Psoas muscle (tissue), 8 donors: ENCODE results near the gene AHCTF1. TPM values are rescaled to one million over a fixed set of nuclear protein-coding genes. Genes with fewer than 3 reads are reported as not detected.
A peak's percentile ranks its signal among the peaks of the same experiment; 100 is the strongest.

ENCODE experiments used
- ATAC-seq, 4 donors: fragments of 200-7000 bp; cut with Tn5 transposase; one replicate each; pipeline ENCODE4 v1.9.1; 2020; ENCODE audit warnings: moderate library complexity in 3 of 4, mild to moderate bottlenecking in 2 of 4
- DNase-seq, 2 donors: peaks; one replicate each; pipeline ENCODE4 v3.0.0-alpha.2; 2020
- H3K27ac ChIP-seq: fragments of 200-600 bp; one replicate; pipeline ENCODE4 v1.8.0; 2022
- H3K27me3 ChIP-seq, 3 donors: fragments of 200-600 bp in 1 of 3; one replicate each; pipeline versions ENCODE4 v1.6.1 to v1.8.0; 2013 to 2022; ENCODE audit warnings: low read length in 2 of 3, mild to moderate bottlenecking in 2 of 3, moderate library complexity in 1 of 3; ENCODE audit not compliant: insufficient read depth in 3 of 3
- H3K36me3 ChIP-seq, 2 donors: fragments of 200-600 bp in 1 of 2; one replicate each; pipeline versions ENCODE4 v1.6.1 to v1.8.0; 2013 to 2022; ENCODE audit warnings: low read depth in 1 of 2, mild to moderate bottlenecking in 1 of 2, moderate library complexity in 1 of 2; ENCODE audit not compliant: insufficient read depth in 1 of 2
- H3K4me1 ChIP-seq: fragments of 200-600 bp; one replicate; pipeline ENCODE4 v1.8.0; 2022
- H3K4me3 ChIP-seq: fragments of 200-600 bp; one replicate; pipeline ENCODE4 v1.8.0; 2022; ENCODE audit warnings: mild to moderate bottlenecking
- H3K9me3 ChIP-seq: fragments of 200-600 bp; one replicate; pipeline ENCODE4 v1.8.0; 2022
- CTCF ChIP-seq: fragments of 200-600 bp; IDR thresholded peaks from one replicate; pipeline ENCODE4 v1.8.0; 2022; ENCODE audit warnings: antibody characterized with exemption
- WGBS, 3 donors: extraction: QIAGEN DNeasy Blood & Tissue Kit; methylation state at CpG; one replicate each; pipeline versions ENCODE4 v1.1.6 to v1.1.7; 2013; 5-methylcytosine and 5-hydroxymethylcytosine counted together
- intact Hi-C, 2 donors: fragments of 100-400 bp; cut with DNase I; formaldehyde crosslinking; loops; one replicate each; pipeline versions ENCODE4 v1.11.0 to v1.14.2; 2022
- polyA plus RNA-seq, 3 donors: library from polyadenylated mRNA; stranded (reverse); fragments of 200-250 nt; gene quantifications; one replicate each; pipeline ENCODE4 v1.2.3, GENCODE V29; 2013
- total RNA-seq, 4 donors: library from RNA; stranded (reverse); fragmentation: NEBNext Ultra II Directional in 2 of 4; extraction: Animal tissue kit (Norgen Biotek cat#: 25700) in 2 of 4; gene quantifications; one replicate each; pipeline versions ENCODE4 v1.2.1 to v1.2.4, GENCODE V29; 2021 to 2023
- donor health status: healthy with polysubstance abuse.
- donor health status: DM: no; HTN: no; CAD: no; lungs with moderate emphysema.
- donor health status: Bipolar disorder and iron deficiency.
- donor health status: healthy.
- donor health status: DM: yes; HTN: yes; CAD: no.
- donor health status: DM: no; HTN: no; CAD: no.
- donor health status: DM: no; HTN: no; CAD: no.
- donor health status: DM: yes; HTN: yes; CAD: no.

The AHCTF1 gene
- total and polyA plus RNA-seq, 7 donors = 9.0 to 29.6 (median 19.1) TPM

GRCh38 chr1:246946366-246946765 is 14.6 kb upstream of the AHCTF1 start:
- H3K27ac ChIP-seq = no peak overlapping the region
- no peaks in the 10 kb centered on the region for H3K4me1 ChIP-seq
- no peak overlapping the region for H3K4me3 ChIP-seq
- no peak for ATAC-seq
- no peak for DNase-seq
- H3K36me3 ChIP-seq = no peaks in the 10 kb centered on the region
- no peaks in the 10 kb centered on the region for H3K9me3 ChIP-seq
- intact Hi-C loops = no loop called here
- no peak for TF ChIP-seq CTCF
- WGBS, 3 donors = 73 to 87% (median 75%) methylated on average over 6 of the region's 6 CpGs
- H3K27me3 ChIP-seq = no peaks in the 10 kb centered on the region

DNA sequence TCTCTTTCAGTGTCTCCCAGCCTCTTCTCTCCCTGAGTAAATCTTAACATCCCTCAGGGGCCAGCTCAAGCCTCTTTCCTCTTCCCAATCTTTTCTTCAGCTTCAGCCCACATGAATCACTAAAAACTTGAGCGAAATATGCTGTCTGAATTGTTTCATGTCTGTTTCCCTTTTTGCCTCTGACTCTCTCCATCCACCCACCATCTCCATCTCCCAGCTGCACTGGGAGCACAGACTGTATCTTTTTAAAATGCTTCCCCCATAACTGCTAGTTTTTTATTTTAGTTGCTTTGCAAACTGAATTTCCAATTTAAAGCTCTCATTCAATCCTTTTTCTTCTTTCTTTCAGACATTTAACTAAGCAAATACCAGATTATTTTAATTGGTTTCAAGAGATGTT is 3.0 kb upstream of the AHCTF1 start:
- intact Hi-C loops = loop anchor here (10.0 kb wide), 3 partner anchors 150 to 270 kb away; partner anchors contain the start of gene ZNF669 (in 1 of the 2)
- TF ChIP-seq CTCF = no peak
- no peaks in the 10 kb centered on the region for H3K27me3 ChIP-seq
- H3K9me3 ChIP-seq = no peaks in the 10 kb centered on the region
- no peak overlapping the region for H3K27ac ChIP-seq
- ATAC-seq (no peak), DNase-seq (no peak)
- no peak overlapping the region for H3K4me3 ChIP-seq
- peaks cover 11% of the 10 kb centered on the region for H3K4me1 ChIP-seq
- 77 to 94% (median 84%) methylated on average over 1 of the region's 1 CpG for whole genome bisulfite sequencing, 3 donors
- no peaks in the 10 kb centered on the region for H3K36me3 ChIP-seq

- ATAC-seq (no peak), DNase-seq (no peak)
- Histone ChIP-seq H3K4me3 (no peak overlapping the region), H3K27me3 (no peaks in the 10 kb centered on the region), H3K36me3 (peaks cover 0 to 4% of the 10 kb centered on the region in 2 donors), H3K4me1 (peaks cover 20% of the 10 kb centered on the region), H3K27ac (no peak overlapping the region), H3K9me3 (no peaks in the 10 kb centered on the region)
- no peak for TF ChIP-seq CTCF
- 76 to 83% (median 77%) methylated on average over 2 of the region's 2 CpGs for WGBS, 3 donors
- intact Hi-C loops = loop anchor here (10.0 kb wide), 3 partner anchors 151 to 271 kb away; partner anchors contain the start of gene ZNF669 (in 1 of the 2)
These were observed 2.1 kb upstream of the AHCTF1 start for GRCh38 chr1:246933893-246934292.

DNA sequence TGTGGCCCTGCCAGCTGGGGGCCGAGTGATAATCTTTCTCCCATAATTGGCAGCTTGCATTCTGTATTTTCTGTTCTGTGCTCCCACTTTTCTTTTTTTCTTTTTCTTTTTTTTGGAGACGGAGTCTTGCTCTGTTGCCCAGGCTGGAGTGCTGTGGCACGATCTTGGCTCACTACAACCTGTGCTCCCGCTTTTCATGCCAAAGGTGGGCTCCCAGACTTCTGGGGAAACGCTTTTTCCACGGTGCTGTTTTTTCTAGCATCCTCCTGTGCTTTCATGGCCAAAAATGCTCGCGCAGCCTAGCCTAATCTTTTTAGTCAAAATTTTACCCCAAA is 585 bp upstream of the AHCTF1 start:
- Histone ChIP-seq H3K36me3 (peaks cover 0 to 14% of the 10 kb centered on the region in 2 donors), H3K27me3 (no peaks in the 10 kb centered on the region), H3K27ac (peak overlapping the region; percentile 98), H3K4me1 (peaks cover 20% of the 10 kb centered on the region), H3K9me3 (no peaks in the 10 kb centered on the region), H3K4me3 (peak overlapping the region; percentile 98)
- WGBS, 3 donors = 9 to 12% (median 12%) methylated on average over 8 of the region's 8 CpGs
- no peak for TF ChIP-seq CTCF
- intact Hi-C loops = loop anchor here (10.0 kb wide), 3 partner anchors 152 to 272 kb away; partner anchors contain the start of gene ZNF669 (in 1 of the 2)
- DNase-seq = no peak
- no peak for ATAC-seq
